ENCODE measurements around the gene TYMP.

DNA sequence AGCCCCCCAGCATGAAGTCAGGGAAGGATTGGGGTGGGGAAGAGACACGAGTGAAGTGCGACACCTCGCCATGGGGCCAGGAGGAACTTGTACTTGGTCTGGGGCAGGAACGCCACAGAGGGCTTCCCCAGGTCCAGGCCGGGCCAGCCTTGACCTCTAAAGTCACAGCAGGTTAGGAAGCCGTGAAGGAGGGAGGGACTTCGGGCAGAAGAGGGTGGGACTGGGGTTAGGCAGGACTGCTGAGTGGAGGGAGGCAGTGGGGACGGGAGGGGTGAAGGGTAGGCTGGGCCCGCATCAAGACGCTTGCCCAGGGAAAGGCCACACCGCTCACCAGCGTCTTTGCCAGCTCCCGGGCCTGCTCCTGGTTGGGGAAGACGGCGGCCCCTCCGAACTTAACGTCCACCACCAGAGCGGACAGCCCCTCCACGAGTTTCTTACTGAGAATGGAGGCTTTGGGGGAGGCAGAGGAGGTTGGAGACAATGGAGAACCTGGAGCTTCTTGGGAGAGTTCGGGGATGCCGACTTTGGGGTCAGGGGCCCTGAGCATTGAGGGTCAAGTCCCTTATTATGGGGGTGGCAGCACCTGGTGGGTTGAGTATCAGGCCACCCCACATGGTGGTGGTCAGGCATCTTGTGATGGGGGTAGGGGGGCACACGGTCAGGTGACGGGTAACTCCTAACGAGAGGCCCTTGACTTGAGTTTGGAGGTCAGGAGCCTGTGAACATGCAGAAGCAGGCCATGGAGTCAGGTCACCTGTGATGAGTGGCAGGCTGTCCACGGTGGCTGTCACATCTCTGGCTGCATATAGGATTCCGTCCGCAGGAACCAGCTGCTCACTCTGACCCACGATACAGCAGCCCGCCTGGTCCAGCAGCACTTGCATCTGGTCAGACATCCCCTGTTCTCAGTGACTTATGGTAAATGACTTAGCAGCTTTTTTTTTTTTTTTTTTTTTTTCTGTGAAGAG lies 2.7 kb downstream of the TYMP start:
- no peak for TF ChIP-seq CTCF (IDR thresholded peaks at IDR 0.05)
- no peak for TF ChIP-seq POLR2A (IDR thresholded peaks at IDR 0.05)

Measured in testis (tissue), 2 donors.